Liver (tissue), 9 donors: ENCODE measurements around the gene BSX. TPM values are rescaled to one million over a fixed set of nuclear protein-coding genes. Genes with fewer than 3 reads are reported as not detected.

Experiments
- DNase-seq: peaks from one replicate; pipeline ENCODE4 v3.0.0-alpha.2; 2017; ENCODE audit warnings: low spot score
- H3K27ac ChIP-seq, 2 donors: one replicate each; pipeline ENCODE4 v1.7.0; 2013; ENCODE audit warnings: inconsistent platforms in 2 of 2, low read length in 2 of 2, control low read depth in 1 of 2, low read depth in 1 of 2, mild to moderate bottlenecking in 1 of 2
- H3K27me3 ChIP-seq, 4 donors: one replicate each; pipeline versions ENCODE4 v1.6.1 to v1.7.0; 2013; ENCODE audit warnings: low read length in 3 of 4, inconsistent platforms in 1 of 4, mild to moderate bottlenecking in 1 of 4, moderate library complexity in 1 of 4; ENCODE audit not compliant: control insufficient read depth in 4 of 4, insufficient read depth in 4 of 4
- H3K36me3 ChIP-seq, 4 donors: one replicate each; pipeline versions ENCODE4 v1.6.1 to v1.7.0; 2013; ENCODE audit warnings: low read length in 3 of 4, mild to moderate bottlenecking in 3 of 4, low read depth in 1 of 4, moderate library complexity in 1 of 4; ENCODE audit not compliant: control insufficient read depth in 4 of 4, insufficient read depth in 3 of 4
- H3K4me1 ChIP-seq, 4 donors: one replicate each; pipeline versions ENCODE4 v1.6.1 to v1.7.0; 2013; ENCODE audit warnings: low read length in 3 of 4, mild to moderate bottlenecking in 3 of 4, moderate library complexity in 1 of 4; ENCODE audit not compliant: control insufficient read depth in 4 of 4, insufficient read depth in 4 of 4
- H3K4me3 ChIP-seq, 3 donors: one replicate each; pipeline versions ENCODE4 v1.6.1 to v1.7.0; 2013; ENCODE audit warnings: low read length in 3 of 3, control low read depth in 1 of 3, low read depth in 1 of 3, mild to moderate bottlenecking in 1 of 3
- H3K9ac ChIP-seq, 2 donors: one replicate each; pipeline ENCODE4 v1.7.0; 2013; ENCODE audit warnings: low read length in 2 of 2, mild to moderate bottlenecking in 2 of 2, moderate library complexity in 2 of 2, control low read depth in 1 of 2, low read depth in 1 of 2
- H3K9me3 ChIP-seq, 4 donors: one replicate each; pipeline versions ENCODE4 v1.6.1 to v1.7.0; 2013; ENCODE audit warnings: low read length in 3 of 4; ENCODE audit not compliant: control insufficient read depth in 4 of 4
- EGR1 ChIP-seq, 2 donors: IDR thresholded peaks; 2 replicates each; pipeline ENCODE4 v1.6.1; 2016 to 2018; ENCODE audit warnings: antibody characterized with exemption in 2 of 2, low read depth in 2 of 2
- FOXA1 ChIP-seq: IDR thresholded peaks from 2 replicates; pipeline ENCODE4 v1.6.1; 2016; ENCODE audit warnings: antibody characterized with exemption
- FOXA2 ChIP-seq: IDR thresholded peaks from 2 replicates; pipeline ENCODE4 v1.6.1; 2016; ENCODE audit warnings: antibody characterized with exemption
- GABPA ChIP-seq, 2 donors: IDR thresholded peaks in 1 of 2; conservative IDR thresholded peaks in 1 of 2; 2 replicates each; pipeline ENCODE4 v1.6.1; 2016; ENCODE audit warnings: antibody characterized with exemption in 2 of 2, mild to moderate bottlenecking in 1 of 2, moderate library complexity in 1 of 2
- HNF4A ChIP-seq, 2 donors: conservative IDR thresholded peaks; 2 replicates each; pipeline ENCODE4 v1.6.1; 2016; ENCODE audit warnings: antibody characterized with exemption in 2 of 2, mild to moderate bottlenecking in 2 of 2
- HNF4G ChIP-seq: IDR thresholded peaks from 2 replicates; pipeline ENCODE4 v1.6.1; 2016; ENCODE audit warnings: antibody characterized with exemption
- JUND ChIP-seq, 2 donors: IDR thresholded peaks; 2 replicates each; pipeline ENCODE4 v1.6.1; 2016; ENCODE audit warnings: antibody characterized with exemption in 2 of 2
- NR2F2 ChIP-seq: IDR thresholded peaks from 2 replicates; pipeline ENCODE4 v1.6.1; 2016; ENCODE audit warnings: antibody characterized with exemption
- RAD21 ChIP-seq, 2 donors: IDR thresholded peaks; 2 replicates each; pipeline ENCODE4 v1.6.1; 2016; ENCODE audit warnings: antibody characterized with exemption in 2 of 2, mild to moderate bottlenecking in 2 of 2
- RXRA ChIP-seq, 2 donors: IDR thresholded peaks; 2 replicates each; pipeline ENCODE4 v1.6.1; 2017 to 2018; ENCODE audit warnings: antibody characterized with exemption in 2 of 2, mild to moderate bottlenecking in 1 of 2
- SP1 ChIP-seq: IDR thresholded peaks from 2 replicates; pipeline ENCODE4 v1.6.1; 2018; ENCODE audit warnings: antibody characterized with exemption, mild to moderate bottlenecking
- TAF1 ChIP-seq: conservative IDR thresholded peaks from 2 replicates; pipeline ENCODE4 v1.6.1; 2016; ENCODE audit warnings: antibody characterized with exemption, mild to moderate bottlenecking
- YY1 ChIP-seq: IDR thresholded peaks from 2 replicates; pipeline ENCODE4 v1.6.1; 2016; ENCODE audit warnings: antibody characterized with exemption, mild to moderate bottlenecking
- WGBS: extraction: QIAGEN DNeasy Blood & Tissue Kit; methylation state at CpG from one replicate; pipeline ENCODE4 v1.1.7; 2013; 5-methylcytosine and 5-hydroxymethylcytosine counted together
- polyA plus RNA-seq, 2 donors: library from polyadenylated mRNA; stranded (reverse) in 1 of 2; unstranded in 1 of 2; fragments of 200-250 nt in 1 of 2; fragments of >200 nt in 1 of 2; fragmentation: Nextera tagmentation in 1 of 2; extraction: Ambion mirVana in 1 of 2; gene quantifications; one replicate each; pipeline versions ENCODE4 v1.2.1 to v1.2.3, GENCODE V29; 2013 to 2015
- total RNA-seq, 2 donors: library from RNA; depleted of rRNA; stranded (reverse); fragments of >200 nt; gene quantifications; one replicate each; pipeline ENCODE4 v1.2.3, GENCODE V29; 2014
- TF ChIP-seq, protein P1 (sequence below): fragments of 150-350 bp; IDR thresholded peaks from 2 replicates; pipeline ENCODE4 v1.5.1; 2017; ENCODE audit warnings: improper control_type of control experiment, low read depth, low read length; ENCODE audit not compliant: missing input control
- TF ChIP-seq, protein P2 (sequence below): IDR thresholded peaks from 2 replicates; pipeline ENCODE4 v1.6.1; 2016; ENCODE audit warnings: antibody characterized with exemption
- TF ChIP-seq, protein P3 (sequence below): IDR thresholded peaks from 2 replicates; pipeline ENCODE4 v1.6.1; 2016; ENCODE audit warnings: antibody characterized with exemption, mild to moderate bottlenecking
- TF ChIP-seq, protein P4 (sequence below): IDR thresholded peaks from 2 replicates; pipeline ENCODE4 v1.6.1; 2016; ENCODE audit warnings: antibody characterized with exemption
- donor health status: healthy.
- donor health status: healthy.
- donor health status: healthy.
- donor health status: healthy.
- donor health status: healthy.

BSX gene
- total and polyA plus RNA-seq, 4 donors, result not detected

DNA sequence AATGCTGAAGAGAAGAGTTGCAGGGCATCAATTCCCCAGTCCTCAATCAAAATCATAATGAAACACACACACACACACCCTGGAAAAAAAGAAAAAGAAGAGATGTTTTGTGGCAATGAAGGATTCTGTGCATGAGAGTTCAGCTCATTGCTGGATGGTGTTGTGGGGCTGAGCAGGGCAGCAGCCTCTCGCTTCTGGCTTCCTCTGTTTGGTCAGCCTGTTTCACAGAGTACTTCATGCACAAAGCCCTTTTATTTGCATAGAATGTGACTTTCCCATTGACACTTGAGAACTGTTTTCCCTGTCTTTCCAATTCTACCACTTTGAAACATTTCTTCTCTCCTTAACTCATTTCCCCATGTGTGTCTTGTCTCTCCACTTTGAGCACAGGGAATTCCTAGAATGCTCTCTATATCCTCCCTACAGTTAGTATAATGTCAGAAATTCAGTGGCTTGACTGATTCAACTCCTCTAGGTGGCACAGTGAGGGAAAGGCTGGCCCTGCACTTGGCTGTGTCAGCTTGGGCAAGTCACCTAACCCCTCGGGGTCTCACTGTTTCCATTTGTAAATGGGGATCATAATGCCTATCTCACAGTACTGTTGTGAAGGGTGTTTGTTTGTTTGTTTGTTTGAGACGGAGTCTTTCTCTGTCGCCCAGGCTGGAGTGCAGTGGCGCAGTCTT lies 25.4 kb upstream of the BSX start:
- no peak overlapping the region for H3K9ac ChIP-seq
- no peak overlapping the region for H3K4me3 ChIP-seq
- H3K27me3 ChIP-seq, result peaks cover 0 to 2% (median 0%) of the 10 kb centered on the region in 4 donors
- H3K27ac ChIP-seq, result no peak overlapping the region
- TF ChIP-seq GABPA (IDR thresholded peaks at IDR 0.05 in 1 of 2, conservative IDR thresholded peaks at IDR 0.05 in 1 of 2), result no peak
- TF ChIP-seq, protein P1, sequence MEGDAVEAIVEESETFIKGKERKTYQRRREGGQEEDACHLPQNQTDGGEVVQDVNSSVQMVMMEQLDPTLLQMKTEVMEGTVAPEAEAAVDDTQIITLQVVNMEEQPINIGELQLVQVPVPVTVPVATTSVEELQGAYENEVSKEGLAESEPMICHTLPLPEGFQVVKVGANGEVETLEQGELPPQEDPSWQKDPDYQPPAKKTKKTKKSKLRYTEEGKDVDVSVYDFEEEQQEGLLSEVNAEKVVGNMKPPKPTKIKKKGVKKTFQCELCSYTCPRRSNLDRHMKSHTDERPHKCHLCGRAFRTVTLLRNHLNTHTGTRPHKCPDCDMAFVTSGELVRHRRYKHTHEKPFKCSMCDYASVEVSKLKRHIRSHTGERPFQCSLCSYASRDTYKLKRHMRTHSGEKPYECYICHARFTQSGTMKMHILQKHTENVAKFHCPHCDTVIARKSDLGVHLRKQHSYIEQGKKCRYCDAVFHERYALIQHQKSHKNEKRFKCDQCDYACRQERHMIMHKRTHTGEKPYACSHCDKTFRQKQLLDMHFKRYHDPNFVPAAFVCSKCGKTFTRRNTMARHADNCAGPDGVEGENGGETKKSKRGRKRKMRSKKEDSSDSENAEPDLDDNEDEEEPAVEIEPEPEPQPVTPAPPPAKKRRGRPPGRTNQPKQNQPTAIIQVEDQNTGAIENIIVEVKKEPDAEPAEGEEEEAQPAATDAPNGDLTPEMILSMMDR, result no peak
- TF ChIP-seq, protein P2, sequence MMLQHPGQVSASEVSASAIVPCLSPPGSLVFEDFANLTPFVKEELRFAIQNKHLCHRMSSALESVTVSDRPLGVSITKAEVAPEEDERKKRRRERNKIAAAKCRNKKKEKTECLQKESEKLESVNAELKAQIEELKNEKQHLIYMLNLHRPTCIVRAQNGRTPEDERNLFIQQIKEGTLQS, result no peak
- TF ChIP-seq HNF4G, result no peak
- no peak for TF ChIP-seq SP1
- no peak for TF ChIP-seq EGR1 (IDR thresholded peaks at IDR 0.05; ENCODE audit: low read depth in 2 of 2)
- no peak for TF ChIP-seq NR2F2
- TF ChIP-seq TAF1, result no peak
- TF ChIP-seq HNF4A (conservative IDR thresholded peaks at IDR 0.05), result no peak
- no peak for TF ChIP-seq FOXA1
- TF ChIP-seq, protein P3, sequence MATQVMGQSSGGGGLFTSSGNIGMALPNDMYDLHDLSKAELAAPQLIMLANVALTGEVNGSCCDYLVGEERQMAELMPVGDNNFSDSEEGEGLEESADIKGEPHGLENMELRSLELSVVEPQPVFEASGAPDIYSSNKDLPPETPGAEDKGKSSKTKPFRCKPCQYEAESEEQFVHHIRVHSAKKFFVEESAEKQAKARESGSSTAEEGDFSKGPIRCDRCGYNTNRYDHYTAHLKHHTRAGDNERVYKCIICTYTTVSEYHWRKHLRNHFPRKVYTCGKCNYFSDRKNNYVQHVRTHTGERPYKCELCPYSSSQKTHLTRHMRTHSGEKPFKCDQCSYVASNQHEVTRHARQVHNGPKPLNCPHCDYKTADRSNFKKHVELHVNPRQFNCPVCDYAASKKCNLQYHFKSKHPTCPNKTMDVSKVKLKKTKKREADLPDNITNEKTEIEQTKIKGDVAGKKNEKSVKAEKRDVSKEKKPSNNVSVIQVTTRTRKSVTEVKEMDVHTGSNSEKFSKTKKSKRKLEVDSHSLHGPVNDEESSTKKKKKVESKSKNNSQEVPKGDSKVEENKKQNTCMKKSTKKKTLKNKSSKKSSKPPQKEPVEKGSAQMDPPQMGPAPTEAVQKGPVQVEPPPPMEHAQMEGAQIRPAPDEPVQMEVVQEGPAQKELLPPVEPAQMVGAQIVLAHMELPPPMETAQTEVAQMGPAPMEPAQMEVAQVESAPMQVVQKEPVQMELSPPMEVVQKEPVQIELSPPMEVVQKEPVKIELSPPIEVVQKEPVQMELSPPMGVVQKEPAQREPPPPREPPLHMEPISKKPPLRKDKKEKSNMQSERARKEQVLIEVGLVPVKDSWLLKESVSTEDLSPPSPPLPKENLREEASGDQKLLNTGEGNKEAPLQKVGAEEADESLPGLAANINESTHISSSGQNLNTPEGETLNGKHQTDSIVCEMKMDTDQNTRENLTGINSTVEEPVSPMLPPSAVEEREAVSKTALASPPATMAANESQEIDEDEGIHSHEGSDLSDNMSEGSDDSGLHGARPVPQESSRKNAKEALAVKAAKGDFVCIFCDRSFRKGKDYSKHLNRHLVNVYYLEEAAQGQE, result no peak
- no peak for TF ChIP-seq YY1
- TF ChIP-seq RXRA (IDR thresholded peaks at IDR 0.05), result no peak
- no peak for TF ChIP-seq RAD21 (IDR thresholded peaks at IDR 0.05)
- no peak for TF ChIP-seq JUND (IDR thresholded peaks at IDR 0.05)
- TF ChIP-seq, protein P4, sequence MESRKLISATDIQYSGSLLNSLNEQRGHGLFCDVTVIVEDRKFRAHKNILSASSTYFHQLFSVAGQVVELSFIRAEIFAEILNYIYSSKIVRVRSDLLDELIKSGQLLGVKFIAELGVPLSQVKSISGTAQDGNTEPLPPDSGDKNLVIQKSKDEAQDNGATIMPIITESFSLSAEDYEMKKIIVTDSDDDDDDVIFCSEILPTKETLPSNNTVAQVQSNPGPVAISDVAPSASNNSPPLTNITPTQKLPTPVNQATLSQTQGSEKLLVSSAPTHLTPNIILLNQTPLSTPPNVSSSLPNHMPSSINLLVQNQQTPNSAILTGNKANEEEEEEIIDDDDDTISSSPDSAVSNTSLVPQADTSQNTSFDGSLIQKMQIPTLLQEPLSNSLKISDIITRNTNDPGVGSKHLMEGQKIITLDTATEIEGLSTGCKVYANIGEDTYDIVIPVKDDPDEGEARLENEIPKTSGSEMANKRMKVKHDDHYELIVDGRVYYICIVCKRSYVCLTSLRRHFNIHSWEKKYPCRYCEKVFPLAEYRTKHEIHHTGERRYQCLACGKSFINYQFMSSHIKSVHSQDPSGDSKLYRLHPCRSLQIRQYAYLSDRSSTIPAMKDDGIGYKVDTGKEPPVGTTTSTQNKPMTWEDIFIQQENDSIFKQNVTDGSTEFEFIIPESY, result no peak
- no peak for TF ChIP-seq FOXA2
- no peaks in the 10 kb centered on the region for H3K36me3 ChIP-seq
- no peaks in the 10 kb centered on the region for H3K4me1 ChIP-seq
- no peak for DNase-seq
- no peaks in the 10 kb centered on the region for H3K9me3 ChIP-seq
- WGBS, result 82% methylated on average over 5 of the region's 5 CpGs
